Heart left ventricle (tissue), 13 donors: Measurements from ENCODE around the gene ADGRD1.

Experiments used
- POLR2A ChIP-seq, 2 donors: fragments of 450-650 bp; IDR thresholded peaks; one replicate each; pipeline ENCODE4 v1.6.1; 2017; ENCODE audit warnings: antibody characterized with exemption in 2 of 2, mild to moderate bottlenecking in 2 of 2, moderate library complexity in 2 of 2
- TF ChIP-seq, protein P1 (sequence below), 12 donors: fragments of 200-600 bp; sonication (generic) in 4 of 12; IDR thresholded peaks; one replicate each; pipeline versions ENCODE4 v1.5.0 to v1.8.0; 2018 to 2022; ENCODE audit warnings: antibody characterized with exemption in 12 of 12, mild to moderate bottlenecking in 5 of 12
- donor health status: ischemic (EF 13 %, LVEDD 7.1; RV severe dilation, severe dysfunction).
- donor health status: DM: no; HTN: yes; CAD: no.
- donor health status: DM: no; HTN: no; CAD: no.
- donor health status: ischemic (EF 25% LVEDD 6.9; RV normal size, moderate dysfunction).
- donor health status: ischemic (EF 25% LVEDD 5.7; RV mildly dilated, moderate dysfunction).
- donor health status: ischemic (EF 35%, LVEDD 5.7; RV mildly dilated, moderate dysfunction).
- donor health status: nonischemic (EF 11% LVEDD 7.7; RV severe dilation, severe dysfunction).
- donor health status: DM: yes; HTN: yes; CAD: no.
- donor health status: PGD.
- donor health status: ischemic (EF 29% LVEDD 5.4; RV normal size, mild dysfunction).
- donor health status: nonischemic (EF 23%, LVEDD 6.1; RV moderate dilation, normal function).

DNA sequence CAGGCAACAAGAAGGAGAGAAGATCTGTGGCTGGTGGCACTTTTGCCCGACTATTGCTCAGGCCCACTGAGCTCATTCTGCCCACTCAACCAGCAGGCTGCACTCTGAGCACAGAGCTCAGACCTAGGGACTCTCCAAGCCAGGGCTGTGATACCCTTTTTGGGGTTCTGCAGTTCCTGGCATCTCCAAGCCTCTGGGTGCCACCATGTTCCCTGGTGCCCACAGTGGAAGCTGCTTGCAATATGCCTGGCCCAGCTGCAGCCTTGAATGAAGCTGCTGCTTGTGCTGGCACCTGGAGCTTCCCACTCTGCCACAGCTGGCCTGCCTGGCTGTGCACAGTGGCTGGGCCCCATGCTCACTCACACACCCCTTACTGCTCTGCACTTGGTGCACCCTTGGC, 236.1 kb downstream of the ADGRD1 start:
- TF ChIP-seq, protein P1, sequence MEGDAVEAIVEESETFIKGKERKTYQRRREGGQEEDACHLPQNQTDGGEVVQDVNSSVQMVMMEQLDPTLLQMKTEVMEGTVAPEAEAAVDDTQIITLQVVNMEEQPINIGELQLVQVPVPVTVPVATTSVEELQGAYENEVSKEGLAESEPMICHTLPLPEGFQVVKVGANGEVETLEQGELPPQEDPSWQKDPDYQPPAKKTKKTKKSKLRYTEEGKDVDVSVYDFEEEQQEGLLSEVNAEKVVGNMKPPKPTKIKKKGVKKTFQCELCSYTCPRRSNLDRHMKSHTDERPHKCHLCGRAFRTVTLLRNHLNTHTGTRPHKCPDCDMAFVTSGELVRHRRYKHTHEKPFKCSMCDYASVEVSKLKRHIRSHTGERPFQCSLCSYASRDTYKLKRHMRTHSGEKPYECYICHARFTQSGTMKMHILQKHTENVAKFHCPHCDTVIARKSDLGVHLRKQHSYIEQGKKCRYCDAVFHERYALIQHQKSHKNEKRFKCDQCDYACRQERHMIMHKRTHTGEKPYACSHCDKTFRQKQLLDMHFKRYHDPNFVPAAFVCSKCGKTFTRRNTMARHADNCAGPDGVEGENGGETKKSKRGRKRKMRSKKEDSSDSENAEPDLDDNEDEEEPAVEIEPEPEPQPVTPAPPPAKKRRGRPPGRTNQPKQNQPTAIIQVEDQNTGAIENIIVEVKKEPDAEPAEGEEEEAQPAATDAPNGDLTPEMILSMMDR (IDR thresholded peaks at IDR 0.05), result no peak
- no peak for TF ChIP-seq POLR2A (IDR thresholded peaks at IDR 0.05)
